HepG2 (cell line): ENCODE data around the gene RPEL1. TPM values are rescaled to one million over a fixed set of nuclear protein-coding genes. Genes with fewer than 3 reads are reported as not detected.
A peak's percentile ranks its signal among the peaks of the same experiment; 100 is the strongest.

Experiments
- CBFB ChIP-seq: sonication (generic); formaldehyde crosslinking; IDR thresholded peaks from 2 replicates; pipeline ENCODE4 v1.4.0; 2020; ENCODE audit warnings: missing genetic modification reagents
- CBX5 ChIP-seq: sonication (generic); formaldehyde crosslinking; IDR thresholded peaks from 2 replicates; pipeline ENCODE4 v1.4.0; 2020; ENCODE audit warnings: missing genetic modification reagents, borderline replicate concordance
- CENPX ChIP-seq: sonication (generic); formaldehyde crosslinking; IDR thresholded peaks from 2 replicates; pipeline ENCODE4 v1.9.0; 2021; ENCODE audit warnings: mild to moderate bottlenecking, missing genetic modification reagents, moderate library complexity
- JUND ChIP-seq: sonication (generic); formaldehyde crosslinking; IDR thresholded peaks from 2 replicates; pipeline ENCODE4 v1.8.0; 2022; ENCODE audit warnings: mild to moderate bottlenecking, missing genetic modification reagents
- KDM4B ChIP-seq: sonication (generic); formaldehyde crosslinking; IDR thresholded peaks from 2 replicates; pipeline ENCODE4 v1.4.0; 2020; ENCODE audit warnings: missing genetic modification reagents
- LCORL ChIP-seq, 2 experiments: fragments of 450-650 bp in 1 of 2; sonication (generic) in 1 of 2; formaldehyde crosslinking in 1 of 2; IDR thresholded peaks; 2 replicates each; pipeline versions ENCODE4 v1.5.0 to v1.6.1; 2017 to 2020; ENCODE audit warnings: antibody characterized with exemption in 1 of 2, missing genetic modification reagents in 1 of 2
- RBFOX2 ChIP-seq: fragments of 200-400 bp; formaldehyde crosslinking; IDR thresholded peaks from 2 replicates; pipeline ENCODE4 v1.6.1; 2017; ENCODE audit warnings: low read depth, mild to moderate bottlenecking, low read length
- SMAD3 ChIP-seq: sonication (generic); formaldehyde crosslinking; IDR thresholded peaks from 2 replicates; pipeline ENCODE4 v1.4.0; 2020; ENCODE audit warnings: missing genetic modification reagents
- SNAPC2 ChIP-seq: sonication (generic); formaldehyde crosslinking; IDR thresholded peaks from 2 replicates; pipeline ENCODE4 v1.8.1; 2022; ENCODE audit warnings: mild to moderate bottlenecking, missing genetic modification reagents
- SRSF4 ChIP-seq: fragments of 200-400 bp; formaldehyde crosslinking; IDR thresholded peaks from one replicate; pipeline ENCODE4 v1.6.1; 2018; ENCODE audit warnings: mild to moderate bottlenecking, low read depth, low read length, moderate library complexity; ENCODE audit not compliant: poor library complexity, severe bottlenecking
- TCF7 ChIP-seq: sonication (generic); IDR thresholded peaks from 2 replicates; pipeline ENCODE4 v1.6.1; 2016; ENCODE audit warnings: antibody characterized with exemption, low read depth
- TEAD2 ChIP-seq: sonication (generic); formaldehyde crosslinking; IDR thresholded peaks from 2 replicates; pipeline ENCODE4 v1.9.0; 2021; ENCODE audit warnings: missing genetic modification reagents
- THAP7 ChIP-seq: sonication (generic); formaldehyde crosslinking; IDR thresholded peaks from 2 replicates; pipeline ENCODE4 v1.8.1; 2023; ENCODE audit warnings: mild to moderate bottlenecking, missing genetic modification reagents
- THYN1 ChIP-seq: sonication (generic); formaldehyde crosslinking; IDR thresholded peaks from 2 replicates; pipeline ENCODE4 v1.8.1; 2023; ENCODE audit warnings: low read depth, mild to moderate bottlenecking, moderate library complexity, missing genetic modification reagents, borderline replicate concordance
- ZBTB2 ChIP-seq: sonication (generic); formaldehyde crosslinking; IDR thresholded peaks from 2 replicates; pipeline ENCODE4 v1.8.0; 2022; ENCODE audit warnings: low read depth, missing genetic modification reagents
- ZBTB7B ChIP-seq: sonication (generic); formaldehyde crosslinking; IDR thresholded peaks from 2 replicates; pipeline ENCODE4 v1.4.0; 2020; ENCODE audit warnings: missing genetic modification reagents
- ZFP36L1 ChIP-seq: sonication (generic); formaldehyde crosslinking; IDR thresholded peaks from 2 replicates; pipeline ENCODE4 v1.8.0; 2022; ENCODE audit warnings: mild to moderate bottlenecking, missing genetic modification reagents, moderate library complexity
- ZNF17 ChIP-seq: sonication (generic); formaldehyde crosslinking; IDR thresholded peaks from 2 replicates; pipeline ENCODE4 v1.5.0; 2020; ENCODE audit warnings: mild to moderate bottlenecking, missing genetic modification reagents
- ZNF251 ChIP-seq: sonication (generic); formaldehyde crosslinking; IDR thresholded peaks from 2 replicates; pipeline ENCODE4 v1.9.0; 2021; ENCODE audit warnings: mild to moderate bottlenecking, missing genetic modification reagents
- ZNF276 ChIP-seq: sonication (generic); formaldehyde crosslinking; IDR thresholded peaks from 2 replicates; pipeline ENCODE4 v1.4.0; 2020; ENCODE audit warnings: mild to moderate bottlenecking, low read depth, missing genetic modification reagents
- ZNF33A ChIP-seq: sonication (generic); formaldehyde crosslinking; IDR thresholded peaks from 2 replicates; pipeline ENCODE4 v1.5.1; 2020; ENCODE audit warnings: missing genetic modification reagents, mild to moderate bottlenecking, moderate library complexity, borderline replicate concordance
- ZNF414 ChIP-seq: sonication (generic); formaldehyde crosslinking; IDR thresholded peaks from 2 replicates; pipeline ENCODE4 v1.5.0; 2020; ENCODE audit warnings: missing genetic modification reagents
- ZNF441 ChIP-seq: sonication (generic); formaldehyde crosslinking; IDR thresholded peaks from 2 replicates; pipeline ENCODE4 v1.7.0; 2021; ENCODE audit warnings: missing genetic modification reagents, borderline replicate concordance
- ZNF878 ChIP-seq: sonication (generic); formaldehyde crosslinking; IDR thresholded peaks from 2 replicates; pipeline ENCODE4 v1.8.1; 2023; ENCODE audit warnings: mild to moderate bottlenecking, missing genetic modification reagents, moderate library complexity
- ZSCAN31 ChIP-seq: sonication (generic); formaldehyde crosslinking; IDR thresholded peaks from 2 replicates; pipeline ENCODE4 v1.5.0; 2020; ENCODE audit warnings: low read depth, mild to moderate bottlenecking, missing genetic modification reagents
- ZZZ3 ChIP-seq: sonication (generic); formaldehyde crosslinking; IDR thresholded peaks from 2 replicates; pipeline ENCODE4 v1.4.0; 2020; ENCODE audit warnings: missing genetic modification reagents, mild to moderate bottlenecking, borderline replicate concordance
- polyA plus RNA-seq, 8 experiments: library from polyadenylated mRNA; depleted of rRNA in 3 of 8; stranded (reverse) in 7 of 8; unstranded in 1 of 8; fragments of >200 nt; fragmentation: Illumina TruSeq in 4 of 8; extraction: Trizol in 4 of 8; gene quantifications; 2 replicates each; pipeline versions ENCODE4 v1.2.1 to v1.2.3, GENCODE V29; 2011 to 2016; ENCODE audit warnings: low read depth in 4 of 8, missing spikeins in 1 of 8, mixed read lengths in 1 of 8; ENCODE audit not compliant: insufficient read depth in 1 of 8
- total RNA-seq, 5 experiments: library from RNA; depleted of rRNA; stranded (reverse); fragments of >200 nt; fragmentation: Illumina TruSeq; extraction: Trizol; gene quantifications; 2 replicates each; pipeline ENCODE4 v1.2.3, GENCODE V29; 2016; ENCODE audit warnings: low read depth in 1 of 5

RPEL1 gene
- total and polyA plus RNA-seq, 2 of the 13 experiments (the other 11 are each of a cell fraction or from before 2014, with no cell fraction given) = 0.04 to 0.07 TPM

GRCh38 chr10:103278862-103279298, 33.2 kb downstream of the RPEL1 start (continued):
- TF ChIP-seq KDM4B (CRISPR knock-in tag) (peak; percentile 50; the same call in 1 of the 2 replicates), TCF7 (no peak), ZNF414 (CRISPR knock-in tag) (no peak), LCORL (IDR thresholded peaks at IDR 0.05) (no peak), LCORL (CRISPR knock-in tag; IDR thresholded peaks at IDR 0.05) (no peak), ZSCAN31 (CRISPR knock-in tag) (no peak), ZZZ3 (CRISPR knock-in tag) (no peak), CBFB (CRISPR knock-in tag) (no peak), ZBTB7B (CRISPR knock-in tag) (no peak), CENPX (CRISPR knock-in tag) (no peak), ZNF441 (CRISPR knock-in tag) (peak; percentile 58; the same call in 1 of the 2 replicates), TEAD2 (CRISPR knock-in tag) (no peak), SNAPC2 (CRISPR knock-in tag) (no peak), ZBTB2 (CRISPR knock-in tag) (no peak), ZNF33A (CRISPR knock-in tag) (no peak), RBFOX2 (no peak), SMAD3 (CRISPR knock-in tag) (0 out of 2 replicates have a peak, but pooled peaks have one; percentile 61), THYN1 (CRISPR knock-in tag) (no peak), ZNF878 (CRISPR knock-in tag) (no peak), ZNF276 (CRISPR knock-in tag) (no peak), ZNF251 (CRISPR knock-in tag) (no peak), ZNF17 (CRISPR knock-in tag) (no peak), THAP7 (CRISPR knock-in tag) (no peak), ZFP36L1 (CRISPR knock-in tag) (no peak), SRSF4 (no peak), JUND (CRISPR knock-in tag) (no peak), CBX5 (CRISPR knock-in tag) (no peak)
